Measurements from ENCODE around the gene INVS.

DNA sequence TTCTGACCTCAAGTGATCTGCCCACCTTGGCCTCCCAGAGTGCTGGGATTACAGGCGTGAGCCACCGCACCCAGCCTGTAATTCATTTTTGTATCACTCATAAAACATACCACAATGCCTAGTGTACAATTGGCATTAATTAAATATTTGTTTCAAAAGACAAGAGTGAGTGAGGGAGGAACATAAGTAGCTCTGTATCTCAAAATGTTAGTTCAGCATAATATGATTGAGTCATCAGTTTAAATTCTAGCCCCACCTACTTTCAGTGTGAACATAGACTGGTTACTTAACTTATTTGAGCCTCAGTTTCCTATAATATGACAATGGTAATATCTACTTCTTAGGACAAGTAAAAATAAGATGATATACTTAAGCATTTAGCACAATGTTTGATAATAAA is 26.9 kb downstream of the INVS start:
- TF ChIP-seq POLR2A (IDR thresholded peaks at IDR 0.05) (no peak), CTCF (IDR thresholded peaks at IDR 0.05) (no peak)
